Keratinocyte (primary cell): ENCODE results near the gene PDIA6. TPM values are rescaled to one million over a fixed set of nuclear protein-coding genes. Genes with fewer than 3 reads are reported as not detected.

Experiments
- DNase-seq: peaks from one replicate; pipeline ENCODE4 v3.0.0-alpha.2; 2011; ENCODE audit warnings: low read depth, missing footprints, low spot score
- FAIRE-seq: peaks from 2 replicates; lab custom pipeline; 2011; peaks lifted over from hg19 to GRCh38; lab: Jason Lieb, UNC
- H2AFZ ChIP-seq: 2 replicates; pipeline ENCODE4 v1.6.0; 2012; ENCODE audit warnings: low read length, control low read depth, inconsistent platforms; ENCODE audit not compliant: control insufficient read depth
- H3K27ac ChIP-seq: 2 replicates; pipeline ENCODE4 v1.5.1; 2011; ENCODE audit warnings: low read length; ENCODE audit not compliant: control insufficient read depth, insufficient read depth
- H3K27me3 ChIP-seq: 3 replicates; pipeline ENCODE4 v1.6.0; 2011; ENCODE audit warnings: low read length; ENCODE audit not compliant: control insufficient read depth, insufficient read depth; ENCODE audit errors: extremely low read depth
- H3K36me3 ChIP-seq, 2 experiments: 2 replicates in 1 of 2; 3 replicates in 1 of 2; pipeline ENCODE4 v1.5.1; 2011; ENCODE audit warnings: low read length in 2 of 2, mild to moderate bottlenecking in 1 of 2; ENCODE audit not compliant: control insufficient read depth in 2 of 2, insufficient read depth in 2 of 2; ENCODE audit errors: extremely low read depth in 1 of 2
- H3K4me1 ChIP-seq: 3 replicates; pipeline ENCODE4 v1.5.1; 2011; ENCODE audit warnings: low read length; ENCODE audit not compliant: control insufficient read depth, insufficient read depth; ENCODE audit errors: extremely low read depth
- H3K4me2 ChIP-seq: 3 replicates; pipeline ENCODE4 v1.6.0; 2011; ENCODE audit warnings: low read depth, low read length; ENCODE audit not compliant: control insufficient read depth, insufficient read depth; ENCODE audit errors: extremely low read depth
- H3K4me3 ChIP-seq, 3 experiments: fragments of 200-600 bp in 1 of 3; sonication (generic) in 1 of 3; 2 replicates in 2 of 3; 3 replicates in 1 of 3; pipeline ENCODE4 v1.5.1; 2011 to 2016; ENCODE audit warnings: low read length in 3 of 3, mild to moderate bottlenecking in 3 of 3, control low read depth in 2 of 3, inconsistent platforms in 1 of 3, low read depth in 1 of 3, mixed read lengths in 1 of 3, mixed run types in 1 of 3, moderate library complexity in 1 of 3; ENCODE audit not compliant: control insufficient read depth in 2 of 3, insufficient read depth in 2 of 3; ENCODE audit errors: extremely low read depth in 1 of 3
- H3K79me2 ChIP-seq: 2 replicates; pipeline ENCODE4 v1.6.0; 2012; ENCODE audit warnings: low read length; ENCODE audit not compliant: control insufficient read depth, insufficient read depth
- H3K9ac ChIP-seq: 3 replicates; pipeline ENCODE4 v1.6.0; 2011; ENCODE audit warnings: low read length; ENCODE audit not compliant: control insufficient read depth, insufficient read depth; ENCODE audit errors: extremely low read depth
- H3K9me1 ChIP-seq: 3 replicates; pipeline ENCODE4 v1.6.0; 2011; ENCODE audit warnings: low read length; ENCODE audit not compliant: control insufficient read depth, insufficient read depth; ENCODE audit errors: extremely low read depth
- H3K9me3 ChIP-seq: 2 replicates; pipeline ENCODE4 v1.5.1; 2012; ENCODE audit warnings: low read depth, low read length; ENCODE audit not compliant: control insufficient read depth
- H4K20me1 ChIP-seq: 3 replicates; pipeline ENCODE4 v1.6.0; 2011; ENCODE audit warnings: low read length; ENCODE audit not compliant: control insufficient read depth, insufficient read depth; ENCODE audit errors: extremely low read depth
- CTCF ChIP-seq, 3 experiments: IDR thresholded peaks in 1 of 3; conservative IDR thresholded peaks in 1 of 3; optimal IDR thresholded peaks in 1 of 3; 2 replicates in 2 of 3; 3 replicates in 1 of 3; pipeline versions ENCODE3 to v1.5.1; 2011; ENCODE audit warnings: low read length in 3 of 3, mild to moderate bottlenecking in 3 of 3, moderate library complexity in 2 of 3, control low read depth in 1 of 3, inconsistent platforms in 1 of 3; ENCODE audit not compliant: insufficient read depth in 2 of 3; ENCODE audit errors: extremely low read depth in 1 of 3
- EZH2 ChIP-seq: IDR thresholded peaks from one replicate; pipeline ENCODE4 v1.6.1; 2012; ENCODE audit warnings: inconsistent platforms, mild to moderate bottlenecking, low read length, moderate library complexity
- dilution Hi-C: fragments of 300-500 bp; cut with MboI; formaldehyde crosslinking; loops from one replicate; pipeline ENCODE4 v1.7.0; 2020; ENCODE audit warnings: low sequenced_read_pairs; ENCODE audit not compliant: extremely low pct_ligation_motif_present
- polyA plus RNA-seq, 5 experiments: library from polyadenylated mRNA; depleted of rRNA in 3 of 5; stranded (reverse) in 3 of 5; stranded (forward) in 1 of 5; unstranded in 1 of 5; fragments of >200 nt; gene quantifications; 1 replicate in 1 of 5; 2 replicates in 3 of 5; 3 replicates in 1 of 5; pipeline versions ENCODE4 v1.2.1 to v1.2.3, GENCODE V29; 2011 to 2012; ENCODE audit warnings: missing spikeins in 2 of 5, low read depth in 1 of 5, low replicate concordance in 1 of 5

PDIA6 gene
- polyA plus RNA-seq, 1 donor (not counting 4 experiments of a cell fraction or from before 2014, with no cell fraction given), result 310 TPM

GRCh38 chr2:10768063-10768507, 44.5 kb downstream of the PDIA6 start:
- no peaks in the 10 kb centered on the region for H3K4me1 ChIP-seq
- H3K27ac ChIP-seq, result no peak overlapping the region
- no peak for DNase-seq

GRCh38 chr2:10765914-10766313, 46.7 kb downstream of the PDIA6 start:
- H3K36me3 ChIP-seq, result no peaks in the 10 kb centered on the region
- no peaks in the 10 kb centered on the region for H3K9me3 ChIP-seq
- no peak overlapping the region for H3K9ac ChIP-seq
- H3K4me2 ChIP-seq, result no peak overlapping the region
- dilution Hi-C loops, result no loop called here
- no peaks in the 10 kb centered on the region for H4K20me1 ChIP-seq
- no peak for TF ChIP-seq CTCF (optimal IDR thresholded peaks at IDR 0.05 in 1 of 3, IDR thresholded peaks at IDR 0.05 in 1 of 3, conservative IDR thresholded peaks at IDR 0.05 in 1 of 3; ENCODE audit: extremely low read depth in 1 of 3, insufficient read depth in 2 of 3, low read length in 3 of 3)
- TF ChIP-seq EZH2, result no peak
- DNase-seq, result no peak
- H2AFZ ChIP-seq, result no peak overlapping the region
- H3K9me1 ChIP-seq, result no peaks in the 10 kb centered on the region
- no peak overlapping the region for H3K27ac ChIP-seq
- FAIRE-seq, result no peak
- H3K4me3 ChIP-seq, result no peak overlapping the region
- H3K27me3 ChIP-seq, result peaks cover 10% of the 10 kb centered on the region
- no peaks in the 10 kb centered on the region for H3K4me1 ChIP-seq
- no peaks in the 10 kb centered on the region for H3K79me2 ChIP-seq

More at GRCh38 chr2:10768063-10768507, 44.5 kb downstream of the PDIA6 start:
- peaks cover 4% of the 10 kb centered on the region for H3K27me3 ChIP-seq
- no peak overlapping the region for H3K4me3 ChIP-seq
- H4K20me1 ChIP-seq, result no peaks in the 10 kb centered on the region
- TF ChIP-seq EZH2, result no peak
- no peak for TF ChIP-seq CTCF (optimal IDR thresholded peaks at IDR 0.05 in 1 of 3, IDR thresholded peaks at IDR 0.05 in 1 of 3, conservative IDR thresholded peaks at IDR 0.05 in 1 of 3; ENCODE audit: extremely low read depth in 1 of 3, insufficient read depth in 2 of 3, low read length in 3 of 3)
- H3K9me1 ChIP-seq, result no peaks in the 10 kb centered on the region
- H3K79me2 ChIP-seq, result no peaks in the 10 kb centered on the region
- no peak for FAIRE-seq
- no peaks in the 10 kb centered on the region for H3K36me3 ChIP-seq
- H3K9me3 ChIP-seq, result no peaks in the 10 kb centered on the region
- dilution Hi-C loops, result no loop called here
- H3K9ac ChIP-seq, result no peak overlapping the region
- no peak overlapping the region for H3K4me2 ChIP-seq
- no peak overlapping the region for H2AFZ ChIP-seq
